GM10248 (cell line): ENCODE measurements around the gene PLA2G6.

Source experiments
- CTCF ChIA-PET: fragments of 300-600 bp; sonication (Branson Sonifier 250); formaldehyde crosslinking; extraction: SDS; loops from one replicate; lab custom pipeline; 2021; ENCODE audit warnings: antibody characterized with exemption; lab: Yijun Ruan, JAX
- POLR2A ChIA-PET: fragments of 350-650 bp; sonication (Branson Sonifier 250); formaldehyde crosslinking; extraction: SDS; loops from one replicate; lab custom pipeline; 2020; ENCODE audit warnings: antibody characterized with exemption; lab: Yijun Ruan, JAX
- DNase-seq: peaks from one replicate; pipeline ENCODE4 v3.0.0; 2012; ENCODE audit errors: extremely low spot score
- TF ChIP-seq, protein P1 (sequence below): IDR thresholded peaks from 2 replicates; pipeline ENCODE4 v1.5.1; 2012; ENCODE audit warnings: mild to moderate bottlenecking, low read depth; ENCODE audit errors: extremely low read depth, missing control alignments, control extremely low read depth

Gene PLA2G6

DNA sequence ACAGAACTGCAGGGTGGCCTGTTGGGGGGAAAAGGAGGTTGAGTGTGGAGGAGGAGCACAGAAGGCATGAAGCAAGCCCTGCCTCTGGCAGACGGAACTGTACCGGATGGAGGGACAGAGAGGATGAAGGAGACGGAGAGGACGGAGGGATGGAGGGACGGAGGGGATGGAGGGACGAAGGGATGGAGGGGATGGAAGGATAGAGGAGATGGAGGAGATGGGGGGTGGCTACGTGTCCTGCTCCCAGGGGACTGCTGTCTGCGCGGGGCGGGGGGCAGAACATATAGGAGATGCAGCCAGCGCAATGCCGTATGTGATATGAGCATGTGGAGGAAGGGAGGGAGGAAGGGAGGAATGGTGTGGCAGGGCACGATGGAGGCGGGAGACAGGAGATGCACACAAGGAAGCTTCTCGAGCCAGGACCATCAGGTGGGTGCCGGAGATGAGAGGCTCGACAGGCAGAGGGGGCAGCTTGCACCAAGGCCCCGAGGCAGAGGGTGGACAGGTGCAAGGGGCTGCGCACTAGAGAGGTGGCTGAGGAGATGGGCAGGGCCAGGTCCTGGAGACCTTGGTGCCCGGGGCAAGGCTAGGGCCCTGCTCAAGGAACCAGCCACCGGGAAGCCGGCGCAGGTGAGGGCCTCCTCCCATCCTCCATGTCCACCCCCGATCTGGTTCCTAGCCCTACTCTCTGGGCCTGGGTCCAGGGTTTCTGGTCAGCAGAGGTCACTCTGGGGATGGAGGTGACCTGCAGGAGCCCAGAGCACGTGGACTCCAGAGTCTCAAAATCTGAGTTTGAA, 45.4 kb upstream of the PLA2G6 start:
- TF ChIP-seq, protein P1, sequence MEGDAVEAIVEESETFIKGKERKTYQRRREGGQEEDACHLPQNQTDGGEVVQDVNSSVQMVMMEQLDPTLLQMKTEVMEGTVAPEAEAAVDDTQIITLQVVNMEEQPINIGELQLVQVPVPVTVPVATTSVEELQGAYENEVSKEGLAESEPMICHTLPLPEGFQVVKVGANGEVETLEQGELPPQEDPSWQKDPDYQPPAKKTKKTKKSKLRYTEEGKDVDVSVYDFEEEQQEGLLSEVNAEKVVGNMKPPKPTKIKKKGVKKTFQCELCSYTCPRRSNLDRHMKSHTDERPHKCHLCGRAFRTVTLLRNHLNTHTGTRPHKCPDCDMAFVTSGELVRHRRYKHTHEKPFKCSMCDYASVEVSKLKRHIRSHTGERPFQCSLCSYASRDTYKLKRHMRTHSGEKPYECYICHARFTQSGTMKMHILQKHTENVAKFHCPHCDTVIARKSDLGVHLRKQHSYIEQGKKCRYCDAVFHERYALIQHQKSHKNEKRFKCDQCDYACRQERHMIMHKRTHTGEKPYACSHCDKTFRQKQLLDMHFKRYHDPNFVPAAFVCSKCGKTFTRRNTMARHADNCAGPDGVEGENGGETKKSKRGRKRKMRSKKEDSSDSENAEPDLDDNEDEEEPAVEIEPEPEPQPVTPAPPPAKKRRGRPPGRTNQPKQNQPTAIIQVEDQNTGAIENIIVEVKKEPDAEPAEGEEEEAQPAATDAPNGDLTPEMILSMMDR: no peak
- ChIA-PET CTCF (interaction anchor here (1.3 kb wide), 1 partner anchor 12 kb away, joined by 3 read pairs; no protein-coding TSS in a partner anchor), POLR2A (no interaction called here)
- no peak for DNase-seq

DNA sequence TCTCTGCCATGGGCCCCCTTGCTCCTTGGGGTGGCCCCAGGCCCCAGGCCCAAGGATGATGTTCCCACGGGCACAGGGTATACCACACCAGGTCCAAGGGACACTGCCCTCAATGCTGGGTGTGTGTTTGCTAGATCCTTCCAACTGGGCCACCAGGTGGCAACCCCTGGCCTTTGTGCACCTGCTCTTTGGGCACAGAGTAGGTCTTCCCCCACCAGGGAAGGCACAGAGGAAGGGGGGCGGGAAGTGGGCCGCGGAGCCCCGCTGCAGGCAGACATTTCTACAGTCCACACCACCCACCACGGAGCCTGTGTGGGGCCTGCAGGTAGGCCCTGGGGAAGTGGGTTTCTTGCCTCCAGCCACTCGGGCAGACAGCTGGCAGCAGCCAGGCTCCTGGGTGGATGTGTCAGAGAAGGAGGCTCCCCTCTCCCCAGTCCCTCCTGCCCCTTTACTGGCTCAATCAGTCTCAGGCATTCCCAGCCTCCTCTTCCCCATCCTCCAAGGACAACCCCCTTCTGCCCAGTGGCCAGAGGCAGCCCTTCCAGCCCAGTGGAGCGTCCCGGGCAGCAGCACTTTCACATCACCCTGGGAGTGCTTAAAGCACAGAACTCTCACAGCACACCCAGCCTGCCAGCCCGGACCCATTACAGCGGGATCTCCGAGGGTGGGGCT, 41.8 kb upstream of the PLA2G6 start:
- no peak for DNase-seq
- TF ChIP-seq, protein P1: no peak
- CTCF ChIA-PET: interaction anchor here (1.0 to 1.9 kb wide), 4 partner anchors 7 to 13 kb away, joined by 3 to 7 read pairs (median 4); no protein-coding TSS in a partner anchor
- POLR2A ChIA-PET: no interaction called here

DNA sequence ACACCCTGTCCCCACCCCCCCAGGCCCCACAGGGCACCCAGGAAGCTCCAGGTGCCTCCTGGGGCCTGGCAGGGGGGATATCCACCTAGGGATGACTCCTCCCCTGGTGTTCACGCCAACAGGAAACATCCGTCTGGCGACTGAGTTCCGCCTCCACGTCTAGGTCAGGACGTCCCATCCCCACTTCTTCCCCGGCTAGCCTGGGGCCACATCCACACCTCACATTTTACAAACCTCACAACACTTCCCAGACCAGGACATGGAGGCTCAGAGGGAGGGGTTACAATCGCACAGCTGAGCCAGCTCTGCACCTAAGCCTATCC, 41.1 kb upstream of the PLA2G6 start:
- DNase-seq: no peak
- TF ChIP-seq, protein P1: no peak
- ChIA-PET POLR2A (no interaction called here), CTCF (interaction anchor here (1.0 to 1.9 kb wide), 2 partner anchors 8 kb away, joined by 3 to 7 read pairs; no protein-coding TSS in a partner anchor)

DNA sequence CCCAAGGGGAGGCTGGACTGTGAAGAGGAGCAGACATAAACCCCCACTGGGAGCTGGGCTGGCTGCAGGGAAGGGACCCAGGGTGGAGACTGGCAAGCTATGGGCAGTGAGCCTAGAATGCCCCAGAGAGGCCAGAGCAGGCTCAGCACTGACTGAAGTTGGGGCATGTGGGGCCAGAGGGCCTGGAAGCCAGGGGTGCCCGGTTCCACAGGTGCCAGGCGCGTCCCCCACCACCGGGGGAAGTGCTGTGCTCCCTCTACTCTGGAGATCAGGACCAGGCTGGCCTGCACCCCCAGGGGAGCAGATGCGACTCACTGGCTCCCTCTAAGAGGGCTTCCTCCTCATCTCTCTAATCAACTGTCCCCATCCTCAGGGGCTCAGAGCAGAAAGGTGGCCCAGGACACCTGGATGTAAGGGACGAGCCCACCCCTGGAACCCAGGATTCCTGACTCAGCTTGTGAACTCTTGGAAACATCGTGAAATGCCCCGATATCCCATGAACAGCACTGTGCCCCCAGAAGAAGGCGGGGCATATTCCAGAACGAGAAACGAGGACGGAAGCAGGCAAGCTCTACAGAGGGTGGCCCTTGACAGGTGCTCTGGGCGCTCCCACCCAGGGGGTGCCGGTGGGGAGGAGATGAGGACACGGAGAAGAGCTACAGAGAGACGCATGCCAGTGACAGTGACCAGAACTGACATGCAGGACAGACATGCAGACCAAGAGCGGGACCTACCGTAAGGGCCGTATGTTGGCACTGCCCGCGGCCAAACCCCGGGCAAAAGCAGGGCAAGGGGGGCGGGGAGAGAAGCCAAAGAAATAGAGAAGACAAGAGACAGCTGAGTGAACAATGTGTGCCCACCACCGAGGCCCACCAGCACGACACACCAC, 40.5 kb upstream of the PLA2G6 start:
- DNase-seq: no peak
- CTCF ChIA-PET: interaction anchor here (0.9 to 1.9 kb wide), 3 partner anchors 7 to 10 kb away, joined by 3 to 7 read pairs (median 3); no protein-coding TSS in a partner anchor
- TF ChIP-seq, protein P1: no peak
- POLR2A ChIA-PET: no interaction called here

DNA sequence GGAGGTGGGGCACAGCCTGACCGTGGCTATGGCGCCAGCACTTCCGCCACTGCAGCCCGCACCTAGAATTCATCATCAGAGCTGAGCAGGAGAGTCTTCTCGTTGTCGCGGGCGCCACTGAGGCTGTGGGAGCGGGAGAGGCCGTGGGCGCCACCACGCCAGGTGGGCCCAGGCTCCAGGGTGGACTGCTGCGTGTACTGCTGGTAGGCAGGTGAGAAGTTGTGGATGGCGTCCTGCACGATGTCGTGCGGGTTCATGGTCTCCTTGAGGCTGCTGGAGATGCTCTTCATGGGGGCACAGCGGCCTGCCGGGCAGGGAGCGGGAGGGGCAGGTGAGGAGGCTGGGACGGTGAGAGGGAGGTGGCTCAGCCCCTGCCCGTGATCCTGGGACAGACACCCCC, 39.8 kb upstream of the PLA2G6 start:
- TF ChIP-seq, protein P1: no peak
- no peak for DNase-seq
- CTCF ChIA-PET: interaction anchor here (0.9 to 1.9 kb wide), 2 partner anchors 9 to 10 kb away, joined by 3 to 7 read pairs; no protein-coding TSS in a partner anchor
- POLR2A ChIA-PET: no interaction called here
